HEK293T (cell line): ENCODE data around the gene APBA1.

Experiments used
- BHLHE40 ChIP-seq: fragments of 450-650 bp; IDR thresholded peaks from 2 replicates; pipeline ENCODE4 v1.6.1; 2016; ENCODE audit warnings: mild to moderate bottlenecking, moderate library complexity, borderline replicate concordance
- FOXA1 ChIP-seq: fragments of 450-650 bp; IDR thresholded peaks from 2 replicates; pipeline ENCODE4 v1.6.1; 2016; ENCODE audit warnings: mild to moderate bottlenecking
- FOXK2 ChIP-seq: fragments of 450-650 bp; IDR thresholded peaks from 2 replicates; pipeline ENCODE4 v1.6.1; 2016; ENCODE audit warnings: mild to moderate bottlenecking
- HDGF ChIP-seq: fragments of 450-650 bp; IDR thresholded peaks from 2 replicates; pipeline ENCODE4 v1.6.1; 2017; ENCODE audit warnings: antibody characterized with exemption, borderline replicate concordance
- LEF1 ChIP-seq: fragments of 450-650 bp; IDR thresholded peaks from 2 replicates; pipeline ENCODE4 v1.6.1; 2017; ENCODE audit warnings: mild to moderate bottlenecking, borderline replicate concordance
- NFRKB ChIP-seq: fragments of 450-650 bp; IDR thresholded peaks from 2 replicates; pipeline ENCODE4 v1.6.1; 2016; ENCODE audit warnings: mild to moderate bottlenecking, moderate library complexity
- SP1 ChIP-seq: fragments of 450-650 bp; IDR thresholded peaks from 2 replicates; pipeline ENCODE4 v1.6.1; 2017
- SUZ12 ChIP-seq: fragments of 450-650 bp; IDR thresholded peaks from 2 replicates; pipeline ENCODE4 v1.6.1; 2016; ENCODE audit warnings: mild to moderate bottlenecking

- TF ChIP-seq BHLHE40 (no peak), SUZ12 (no peak), SP1 (no peak), FOXK2 (no peak), LEF1 (no peak), NFRKB (no peak), FOXA1 (no peak), HDGF (no peak)
These were observed 11.8 kb upstream of the APBA1 start for GRCh38 chr9:69683927-69684326.
